OCI-LY7 (cell line): ENCODE results near the gene HIVEP3.

Experiments used
- EZH2phosphoT487 ChIP-seq: fragments of 200-600 bp; sonication (generic); IDR thresholded peaks from 2 replicates; pipeline ENCODE4 v1.6.1; 2018; ENCODE audit warnings: low read depth, borderline replicate concordance, mild to moderate bottlenecking, mixed run types, antibody characterized with exemption, low read length, moderate library complexity, mixed read lengths
- TF ChIP-seq, protein P1 (sequence below): fragments of 200-600 bp; sonication (generic); conservative IDR thresholded peaks from 2 replicates; pipeline ENCODE4 v1.5.1; 2014; ENCODE audit warnings: mild to moderate bottlenecking, antibody characterized with exemption, low read length, moderate library complexity, mixed read lengths

DNA sequence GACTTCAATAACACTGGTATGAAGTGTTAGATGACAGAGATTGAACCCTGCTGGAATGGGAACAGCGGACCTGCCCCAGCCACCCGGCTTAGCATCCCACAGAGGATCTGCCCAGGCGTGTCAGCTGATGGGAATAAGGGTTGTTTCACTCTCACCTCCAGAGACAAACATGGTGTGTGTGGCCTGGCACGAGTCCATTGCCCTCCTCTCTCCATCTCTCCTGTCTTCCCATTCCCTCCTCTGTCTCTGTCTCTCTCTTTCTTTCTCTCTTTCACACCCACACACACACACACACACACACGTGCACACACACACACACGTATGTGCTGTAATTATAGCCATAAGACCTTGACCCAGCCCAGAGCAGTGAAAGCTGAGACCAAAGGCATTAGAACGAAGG is 200.2 kb downstream of the HIVEP3 start:
- TF ChIP-seq, protein P1, sequence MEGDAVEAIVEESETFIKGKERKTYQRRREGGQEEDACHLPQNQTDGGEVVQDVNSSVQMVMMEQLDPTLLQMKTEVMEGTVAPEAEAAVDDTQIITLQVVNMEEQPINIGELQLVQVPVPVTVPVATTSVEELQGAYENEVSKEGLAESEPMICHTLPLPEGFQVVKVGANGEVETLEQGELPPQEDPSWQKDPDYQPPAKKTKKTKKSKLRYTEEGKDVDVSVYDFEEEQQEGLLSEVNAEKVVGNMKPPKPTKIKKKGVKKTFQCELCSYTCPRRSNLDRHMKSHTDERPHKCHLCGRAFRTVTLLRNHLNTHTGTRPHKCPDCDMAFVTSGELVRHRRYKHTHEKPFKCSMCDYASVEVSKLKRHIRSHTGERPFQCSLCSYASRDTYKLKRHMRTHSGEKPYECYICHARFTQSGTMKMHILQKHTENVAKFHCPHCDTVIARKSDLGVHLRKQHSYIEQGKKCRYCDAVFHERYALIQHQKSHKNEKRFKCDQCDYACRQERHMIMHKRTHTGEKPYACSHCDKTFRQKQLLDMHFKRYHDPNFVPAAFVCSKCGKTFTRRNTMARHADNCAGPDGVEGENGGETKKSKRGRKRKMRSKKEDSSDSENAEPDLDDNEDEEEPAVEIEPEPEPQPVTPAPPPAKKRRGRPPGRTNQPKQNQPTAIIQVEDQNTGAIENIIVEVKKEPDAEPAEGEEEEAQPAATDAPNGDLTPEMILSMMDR = no peak
- TF ChIP-seq EZH2phosphoT487 = no peak
